ENCODE data around the gene SMOC2.
"Not testable (repeated sequence)": the region's sequence is repeated elsewhere in the genome, so short reads cannot be mapped to it uniquely, and the experiment has no call there.

SMOC2 gene

DNA sequence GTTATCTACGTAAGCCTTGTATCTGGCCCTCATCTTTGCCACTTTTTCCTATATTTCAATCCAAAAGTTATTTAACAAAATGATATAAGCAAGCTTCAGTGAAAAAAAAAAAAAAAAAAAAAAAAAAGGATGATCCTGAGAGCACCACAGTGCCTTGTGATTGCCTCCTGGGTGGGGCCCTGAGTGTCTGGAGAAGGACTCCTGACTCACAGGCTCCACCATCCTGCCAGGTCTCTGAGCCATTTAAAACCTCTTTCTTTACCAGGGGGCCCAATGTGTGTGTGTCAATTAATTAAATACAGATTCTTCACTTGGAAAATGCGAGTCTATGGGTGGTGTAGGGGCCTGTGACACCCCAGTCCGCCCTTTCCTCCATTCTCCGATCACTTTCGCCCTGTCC lies 105.2 kb downstream of the SMOC2 start:
- DNase-seq, result no peak

DNA sequence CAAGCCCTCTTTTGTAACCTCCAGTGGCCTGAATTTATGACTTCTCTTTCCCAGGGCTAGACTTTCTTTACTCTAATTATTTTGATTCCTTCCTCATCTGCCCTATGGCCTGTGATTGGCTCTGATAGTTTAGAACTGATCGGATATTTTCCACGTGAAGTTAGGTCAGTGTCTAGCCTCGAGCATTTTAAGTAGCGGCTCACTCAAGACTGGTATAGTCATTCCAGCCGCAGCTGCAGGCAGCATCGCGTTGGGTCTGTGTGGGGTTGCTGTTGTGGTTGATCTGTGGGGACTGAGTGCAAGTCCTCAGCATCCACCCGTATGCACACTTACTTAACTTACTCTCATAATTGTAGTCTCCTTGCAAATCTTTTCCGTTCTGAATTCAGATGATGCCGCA lies 105.7 kb downstream of the SMOC2 start:
- DNase-seq, result no peak

DNA sequence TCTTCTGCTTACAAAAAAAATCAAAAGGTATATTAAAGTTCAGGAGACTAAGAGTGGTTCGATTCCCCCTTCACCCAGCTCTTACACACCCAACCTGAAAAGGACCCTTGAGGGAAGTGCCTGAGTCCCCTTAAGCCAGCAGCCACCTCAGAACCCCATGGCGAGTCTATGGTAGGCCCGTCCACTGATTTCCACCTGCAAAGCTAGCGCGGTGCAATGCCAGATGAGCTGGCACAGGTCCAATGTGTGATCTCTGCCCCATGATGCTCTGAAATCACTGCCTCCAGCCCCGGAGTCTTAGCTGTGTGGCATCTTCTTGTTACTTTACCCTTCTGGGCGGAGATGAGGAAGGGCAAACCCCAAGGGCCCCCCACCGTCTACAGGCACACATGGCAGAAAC lies 109.3 kb downstream of the SMOC2 start:
- peak; percentile 4 for DNase-seq

GRCh38 chr6:168554472-168554871 lies 113.5 kb downstream of the SMOC2 start:
- DNase-seq, result no peak

DNA sequence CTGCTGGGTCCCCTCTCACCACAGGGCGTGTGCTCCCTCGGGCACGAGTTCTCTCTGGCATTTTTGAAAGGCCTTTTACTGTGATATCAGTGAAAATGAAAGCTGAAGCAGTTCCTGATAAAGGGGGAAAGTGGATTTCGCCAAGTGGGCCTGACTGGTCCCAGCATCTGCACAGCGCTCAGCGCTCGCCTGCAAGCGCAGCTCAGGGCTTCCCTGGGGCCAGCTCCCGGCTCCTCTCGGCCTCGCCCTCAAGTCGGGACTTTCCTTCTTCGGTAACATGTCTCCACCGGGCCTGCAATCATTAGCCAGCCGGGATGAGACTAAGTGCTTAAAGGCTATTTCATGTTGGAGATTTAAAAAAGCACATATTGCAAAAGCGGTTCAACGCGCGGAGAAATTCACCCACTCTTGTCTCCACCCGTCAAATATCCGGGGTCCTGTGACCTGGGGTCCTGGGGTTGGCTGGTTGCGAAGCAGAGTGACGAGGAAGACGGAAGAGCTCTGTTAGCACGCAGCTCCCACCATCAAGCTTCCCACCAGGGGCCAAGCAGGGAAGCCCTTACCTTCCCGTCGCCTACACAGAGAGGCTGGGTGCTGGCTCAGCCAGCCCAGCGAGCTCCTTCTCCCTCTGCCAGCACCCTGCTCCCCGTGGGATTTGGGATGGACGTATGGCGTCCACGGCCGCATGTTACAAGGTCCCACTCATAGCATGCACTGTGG lies 114.1 kb downstream of the SMOC2 start:
- DNase-seq, result no peak

DNA sequence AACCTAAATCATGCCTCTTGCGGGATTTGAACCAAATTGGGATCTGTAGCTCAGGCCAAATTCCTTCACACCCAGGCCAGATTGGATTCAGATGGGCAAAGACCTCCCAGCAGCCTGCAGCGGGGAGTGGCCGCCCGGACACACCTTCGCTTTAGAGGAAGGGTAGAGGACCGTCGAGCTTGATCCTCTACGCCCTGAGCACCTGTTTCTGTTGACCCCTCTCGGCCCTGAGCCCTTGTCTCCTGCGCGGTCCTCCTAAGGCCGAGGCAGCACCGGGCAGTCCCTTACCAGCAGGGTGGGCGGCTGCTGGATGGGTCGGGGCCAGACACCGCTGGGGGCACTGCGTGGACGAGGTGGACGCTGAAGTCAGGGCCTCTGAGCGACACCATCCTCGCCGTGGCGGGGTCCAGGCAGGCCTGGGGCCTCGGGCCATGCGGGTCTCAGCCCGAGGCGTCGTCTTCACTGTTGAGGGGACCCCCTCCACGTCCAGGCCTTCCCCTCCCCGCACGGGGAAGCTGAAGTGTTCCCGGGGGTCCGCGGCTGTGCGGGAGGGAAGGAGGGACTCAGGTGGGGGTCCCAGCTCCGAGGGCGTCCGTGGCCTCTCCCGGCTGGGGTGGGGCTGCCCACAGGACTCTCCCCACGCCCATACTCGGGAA lies 114.8 kb downstream of the SMOC2 start:
- DNase-seq, result no peak

GRCh38 chr6:168557512-168557911 lies 116.5 kb downstream of the SMOC2 start:
- no peak for DNase-seq

GRCh38 chr6:168558686-168559085 lies 117.7 kb downstream of the SMOC2 start:
- no peak for DNase-seq

- no peak for DNase-seq
Observed at GRCh38 chr6:168559574-168560098, 118.7 kb downstream of the SMOC2 start.

GRCh38 chr6:168560126-168560525 lies 119.1 kb downstream of the SMOC2 start:
- no peak for DNase-seq

DNA sequence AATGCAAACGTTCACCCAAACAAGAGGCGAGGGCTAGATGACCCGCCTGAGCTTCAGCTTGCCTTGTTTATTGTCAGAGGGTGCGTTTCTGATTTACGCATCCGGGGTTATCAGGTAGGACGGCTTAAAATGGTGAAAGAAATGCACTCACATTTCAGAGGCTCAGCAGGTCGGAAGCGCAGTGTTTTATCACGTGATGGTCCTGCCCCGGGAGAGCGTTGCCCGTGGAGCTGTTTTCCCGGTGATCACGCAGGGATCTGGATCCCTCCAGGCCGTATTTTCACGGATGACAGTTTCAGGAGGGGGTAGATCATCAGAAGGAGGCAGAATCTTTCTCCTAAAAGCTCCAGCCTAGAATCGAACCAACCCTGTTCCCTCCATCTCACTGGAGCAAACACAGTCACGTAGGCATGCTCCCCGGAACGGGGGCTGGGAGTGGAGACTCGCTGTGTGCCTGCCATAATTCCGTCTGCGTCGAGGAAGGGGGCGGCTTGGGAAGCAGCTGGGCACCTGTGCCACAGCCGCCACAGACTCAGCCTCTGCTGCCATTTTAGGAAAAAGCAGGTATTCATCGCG lies 121.7 kb downstream of the SMOC2 start:
- no peak for DNase-seq

GRCh38 chr6:168563656-168564055 lies 122.7 kb downstream of the SMOC2 start:
- DNase-seq, result no peak

DNA sequence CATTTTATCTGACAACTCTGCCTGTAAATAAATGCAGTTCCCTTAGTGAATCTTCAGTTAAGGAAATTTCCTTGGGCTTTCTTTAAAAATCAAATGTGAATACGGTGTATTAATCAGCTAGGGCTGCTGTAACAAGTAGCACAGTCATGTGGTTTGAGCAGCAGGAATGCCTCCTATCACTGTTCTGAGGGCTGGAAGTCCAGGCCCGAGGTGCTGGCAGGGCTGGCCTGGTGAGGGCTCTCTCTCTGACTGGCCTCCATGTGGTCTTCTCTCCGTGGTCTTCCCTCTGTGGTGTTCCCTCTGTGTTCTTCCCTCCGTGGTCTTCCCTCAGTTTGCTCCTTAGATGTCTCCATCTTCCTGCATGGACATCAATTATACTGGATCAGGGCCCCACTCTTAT lies 124.1 kb downstream of the SMOC2 start:
- no peak for DNase-seq

DNA sequence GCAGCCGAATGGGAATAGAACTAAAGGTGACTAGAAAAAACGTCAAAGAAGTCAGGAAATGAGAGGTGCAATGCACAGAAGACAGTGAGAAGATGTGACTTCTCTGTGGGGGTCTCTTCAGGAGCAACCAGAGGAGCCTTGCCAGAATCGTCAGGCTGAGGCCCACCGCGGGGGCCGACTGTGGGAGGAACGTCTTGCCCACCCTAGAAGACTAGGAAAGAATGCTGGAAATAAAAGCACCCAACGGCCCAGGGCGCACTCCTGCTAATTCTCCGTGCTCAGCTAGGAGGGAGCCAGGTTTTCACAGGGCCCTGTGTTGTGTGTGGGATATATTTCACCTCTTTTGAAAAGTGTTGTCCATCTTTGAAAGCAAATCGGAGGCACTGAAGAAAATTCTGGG lies 129.2 kb downstream of the SMOC2 start:
- DNase-seq, result no peak

GRCh38 chr6:168571268-168571667 lies 130.3 kb downstream of the SMOC2 start:
- DNase-seq, result no peak

DNA sequence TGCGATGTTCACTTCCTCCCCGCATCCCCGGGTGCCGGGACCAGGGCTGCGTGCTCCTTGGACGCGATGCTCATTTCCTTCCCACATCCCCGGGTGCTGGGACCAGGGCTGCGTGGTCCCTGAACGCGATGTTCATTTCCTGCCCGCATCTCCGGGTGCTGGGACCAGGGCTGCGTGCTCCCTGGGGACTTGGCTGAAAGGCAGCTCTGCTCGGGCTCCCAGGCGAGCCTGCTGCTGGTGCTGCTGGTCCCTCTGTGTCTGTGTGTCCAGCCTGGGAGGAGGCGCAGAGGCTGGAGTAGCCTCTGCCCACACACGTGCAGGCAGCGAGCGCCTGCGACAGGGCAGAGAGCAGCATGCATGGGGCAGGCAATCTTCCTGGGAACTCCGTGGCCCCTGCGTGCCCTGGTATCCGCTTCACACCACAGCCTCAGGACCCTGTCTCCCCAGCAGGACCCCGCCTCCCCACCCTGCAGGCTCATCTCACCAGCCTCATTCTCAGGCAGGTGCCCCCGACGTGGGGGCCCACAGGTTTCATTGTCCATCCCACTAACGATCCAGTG lies 132.4 kb downstream of the SMOC2 start:
- not testable (repeated sequence) for DNase-seq

DNA sequence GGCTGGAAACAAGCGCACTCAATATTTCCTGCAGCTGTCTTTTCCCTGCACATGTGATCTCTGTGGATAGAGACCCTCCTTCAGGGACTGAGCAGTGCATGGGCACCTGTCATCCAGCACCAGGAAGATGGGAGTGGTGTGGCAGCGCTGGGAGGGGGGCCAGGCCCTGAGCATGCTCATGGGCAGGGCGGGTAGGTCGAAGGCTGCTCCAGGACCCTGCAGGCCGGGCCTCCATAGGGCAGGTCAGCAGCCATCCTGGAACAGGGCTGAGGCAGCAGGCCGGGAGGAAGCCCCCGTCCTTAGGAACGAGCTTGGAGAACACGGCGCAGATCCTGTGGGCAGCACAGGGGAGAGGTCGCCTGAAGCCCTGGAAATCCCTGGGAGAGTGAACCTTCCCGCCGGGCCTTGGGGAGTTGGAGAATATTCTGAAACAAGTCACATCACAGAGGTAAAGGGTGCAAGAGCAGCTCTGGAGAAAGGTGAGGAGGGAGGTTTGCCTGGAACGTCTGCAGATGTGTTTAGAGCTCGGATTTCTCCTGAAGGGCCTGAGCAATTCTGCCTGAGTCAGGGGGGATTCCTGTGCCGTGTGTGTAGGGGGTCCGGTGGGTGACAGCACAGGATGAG lies 133.2 kb downstream of the SMOC2 start:
- DNase-seq, result no peak

DNA sequence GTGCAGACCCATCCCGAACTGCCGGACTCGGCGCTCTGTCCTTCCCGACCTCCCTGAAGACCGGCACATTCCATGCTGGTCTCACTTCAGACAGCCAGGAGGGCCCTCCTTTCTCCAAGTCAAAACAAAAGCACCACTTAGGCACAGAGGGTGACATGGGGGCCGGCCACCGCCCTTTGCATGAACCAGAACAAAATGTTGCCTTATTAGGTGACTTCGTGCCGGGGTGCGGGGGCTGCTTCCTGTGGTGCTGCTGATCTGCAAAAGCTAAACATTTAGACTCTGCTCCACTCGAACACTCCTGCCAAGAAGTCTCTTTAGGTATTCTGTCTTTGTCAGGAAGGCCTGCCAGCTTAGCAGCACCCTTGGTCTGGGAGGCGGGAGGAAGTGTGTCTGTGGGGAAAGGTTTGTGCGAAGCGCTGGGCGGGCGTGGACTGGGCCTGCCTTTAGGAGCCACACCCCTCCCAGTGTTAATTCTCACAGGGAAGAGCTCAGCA lies 133.8 kb downstream of the SMOC2 start:
- DNase-seq, result no peak

DNA sequence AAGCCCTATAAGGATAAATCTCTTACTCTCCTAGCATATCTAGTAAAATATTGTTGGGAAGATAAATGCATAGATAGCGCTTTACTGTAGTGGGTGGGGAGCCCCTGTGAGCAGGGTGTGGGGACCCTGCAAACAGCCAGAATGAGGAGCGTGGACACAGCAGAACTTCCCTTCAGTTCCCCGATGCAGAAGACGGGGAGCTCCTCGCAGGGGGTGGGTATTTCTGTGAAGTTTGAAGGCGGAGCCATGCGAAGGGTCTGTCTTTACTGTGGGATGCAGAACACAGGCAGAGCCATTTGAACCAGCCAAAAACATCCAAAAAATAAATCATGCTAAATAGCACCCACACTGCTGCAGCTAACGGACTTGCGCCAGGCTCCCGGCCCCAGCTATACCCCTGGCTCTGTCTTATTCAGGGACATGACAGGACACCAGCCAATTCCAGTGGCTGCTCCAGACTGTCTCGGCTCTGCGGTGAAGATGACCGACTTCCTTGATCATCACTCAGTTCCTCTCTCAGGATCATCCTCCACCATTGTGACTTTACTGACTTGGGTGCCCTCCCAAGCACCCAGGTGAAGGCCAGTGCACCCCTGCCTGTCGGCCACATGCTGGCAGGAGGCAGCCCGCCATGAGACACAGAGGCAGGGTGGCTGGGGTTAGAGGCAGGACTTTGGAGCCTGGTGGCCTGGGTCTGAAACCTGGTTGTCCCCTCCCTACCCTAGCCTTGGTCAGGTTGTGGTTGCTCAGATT lies 134.5 kb downstream of the SMOC2 start:
- DNase-seq, result no peak

DNA sequence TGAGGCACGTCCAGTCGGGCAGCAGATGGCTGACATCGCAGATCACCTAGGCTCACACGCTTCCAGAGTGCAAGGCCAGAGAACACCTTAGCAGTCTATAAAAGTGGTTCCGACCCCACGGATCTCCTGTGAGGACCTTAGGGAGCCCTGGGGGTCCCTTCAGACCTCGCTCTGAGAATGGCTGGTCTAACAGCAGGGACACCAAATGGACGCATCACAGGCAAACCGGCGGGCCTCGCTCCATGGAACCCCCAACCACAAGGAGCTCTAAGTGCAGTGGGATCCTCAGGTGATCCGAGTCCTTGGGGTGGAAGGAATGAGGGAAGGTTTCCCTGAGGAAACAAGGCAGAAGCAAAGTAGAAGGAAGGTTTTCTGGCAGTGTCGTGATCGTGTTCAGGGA lies 135.4 kb downstream of the SMOC2 start:
- no peak for DNase-seq

- DNase-seq, result no peak
Observed at GRCh38 chr6:168577496-168577895, 136.5 kb downstream of the SMOC2 start.

GRCh38 chr6:168578036-168578435 lies 137.1 kb downstream of the SMOC2 start:
- DNase-seq, result no peak

Measured in NCI-H345 (cell line).